Gastrocnemius medialis (tissue), 4 donors: ENCODE measurements around the gene TBCK. TPM values are rescaled to one million over a fixed set of nuclear protein-coding genes. Genes with fewer than 3 reads are reported as not detected.

Source experiments
- ATAC-seq, 2 donors: fragments of 150-250 bp; one replicate each; pipeline ENCODE4 v1.9.1; 2016
- DNase-seq, 2 donors: peaks; one replicate each; pipeline ENCODE4 v3.0.0-alpha.2; 2019
- H3K27ac ChIP-seq, 4 donors: fragments of 200-600 bp; sonication (generic); 1 replicate in 1 of 4; 2 replicates in 3 of 4; pipeline ENCODE4 v1.5.1; 2016 to 2018; ENCODE audit warnings: mild to moderate bottlenecking in 2 of 4, moderate library complexity in 1 of 4
- H3K27me3 ChIP-seq, 3 donors: fragments of 200-600 bp; sonication (generic) in 2 of 3; 1 replicate in 1 of 3; 2 replicates in 2 of 3; pipeline versions ENCODE4 v1.5.1 to v1.6.0; 2016 to 2019; ENCODE audit warnings: mild to moderate bottlenecking in 1 of 3, moderate library complexity in 1 of 3
- H3K36me3 ChIP-seq, 2 donors: fragments of 200-600 bp; sonication (generic) in 1 of 2; one replicate each; pipeline ENCODE4 v1.5.1; 2017 to 2018
- H3K4me1 ChIP-seq, 2 donors: fragments of 200-600 bp; sonication (generic) in 1 of 2; one replicate each; pipeline ENCODE4 v1.5.1; 2016 to 2017; ENCODE audit warnings: mild to moderate bottlenecking in 2 of 2
- H3K4me3 ChIP-seq, 4 donors: fragments of 200-600 bp; sonication (generic) in 3 of 4; 1 replicate in 1 of 4; 2 replicates in 3 of 4; pipeline ENCODE4 v1.5.1; 2016 to 2019; ENCODE audit warnings: mild to moderate bottlenecking in 2 of 4
- H3K9me3 ChIP-seq, 3 donors: fragments of 200-600 bp; sonication (generic) in 2 of 3; 1 replicate in 1 of 3; 2 replicates in 2 of 3; pipeline ENCODE4 v1.5.1; 2016 to 2019
- CTCF ChIP-seq, 5 experiments: fragments of 450-650 bp in 3 of 5; fragments of 200-600 bp in 2 of 5; sonication (generic) in 2 of 5; IDR thresholded peaks in 4 of 5; conservative IDR thresholded peaks in 1 of 5; 1 replicate in 4 of 5; 2 replicates in 1 of 5; pipeline ENCODE4 v1.5.1; 2016 to 2019; ENCODE audit warnings: antibody characterized with exemption in 5 of 5, mild to moderate bottlenecking in 3 of 5, moderate library complexity in 3 of 5
- POLR2A ChIP-seq, 2 donors: fragments of 450-650 bp; IDR thresholded peaks; one replicate each; pipeline ENCODE4 v1.6.1; 2017; ENCODE audit warnings: antibody characterized with exemption in 2 of 2, mild to moderate bottlenecking in 2 of 2, moderate library complexity in 2 of 2
- in situ Hi-C, 4 donors: fragments of 200-750 bp; cut with MboI; loops; one replicate each; pipeline versions ENCODE4 v1.15.0 to v1.8.0; 2017; ENCODE audit warnings: low sequenced_read_pairs in 4 of 4
- intact Hi-C: fragments of 100-400 bp; cut with DNase I; formaldehyde crosslinking; loops from one replicate; pipeline ENCODE4 v1.15.1; 2023; ENCODE audit warnings: low total_unique reads
- total RNA-seq, 4 donors: library from RNA; depleted of rRNA; stranded (reverse); fragments of >200 nt; gene quantifications; one replicate each; pipeline versions ENCODE4 v1.1.0 to v1.2.3, GENCODE V29; 2016

The TBCK gene
- total RNA-seq, 4 donors from 2014 or later, result 8.1 to 17.7 (median 12.2) TPM

GRCh38 chr4:106316773-106317409 lies 882 bp upstream of the TBCK start:
- in situ Hi-C loops (no loop called here), intact Hi-C loops (loop anchor here (1.0 to 5.0 kb wide), 2 partner anchors 609 to 1405 kb away; partner anchors contain the start of genes GSTCD, INTS12 and PAPSS1)
- peaks cover 0 to 10% of the 10 kb centered on the region in 2 donors for H3K36me3 ChIP-seq
- H3K4me1 ChIP-seq, result peaks cover 30 to 38% of the 10 kb centered on the region in 2 donors
- DNase-seq (no peak), ATAC-seq (peak; percentile 1 to 2)
- no peak for TF ChIP-seq CTCF (IDR thresholded peaks at IDR 0.05 in 4 of 5, conservative IDR thresholded peaks at IDR 0.05 in 1 of 5)
- peak overlapping the region; percentile 89 to 97 (median 96) for H3K27ac ChIP-seq
- peak overlapping the region; percentile 89 to 94 (median 91) for H3K4me3 ChIP-seq
- H3K27me3 ChIP-seq, result no peaks in the 10 kb centered on the region
- H3K9me3 ChIP-seq, result no peaks in the 10 kb centered on the region

- ATAC-seq, result peak; percentile 11 to 24
- intact Hi-C loops (loop anchor here (5.0 kb wide), 1 partner anchor 1407 kb away; the partner anchor contains the start of gene PAPSS1), in situ Hi-C loops (no loop called here)
Observed at GRCh38 chr4:106315476-106315967, 487 bp downstream of the TBCK start.

GRCh38 chr4:106314960-106315359 lies 1.0 kb downstream of the TBCK start:
- Histone ChIP-seq H3K4me3 (peak overlapping the region; percentile 89 to 94 (median 91)), H3K27me3 (no peaks in the 10 kb centered on the region), H3K27ac (peak overlapping the region; percentile 89 to 97 (median 96)), H3K36me3 (no peaks in the 10 kb centered on the region), H3K9me3 (no peaks in the 10 kb centered on the region), H3K4me1 (peaks cover 30 to 41% of the 10 kb centered on the region in 2 donors)
- intact Hi-C loops, result loop anchor here (5.0 kb wide), 1 partner anchor 1407 kb away; the partner anchor contains the start of gene PAPSS1
- TF ChIP-seq POLR2A (IDR thresholded peaks at IDR 0.05) (no peak), CTCF (IDR thresholded peaks at IDR 0.05 in 4 of 5, conservative IDR thresholded peaks at IDR 0.05 in 1 of 5) (no peak)
- no peak for DNase-seq
- in situ Hi-C loops, result no loop called here
- no peak for ATAC-seq

More at GRCh38 chr4:106315476-106315967, 487 bp downstream of the TBCK start:
- Histone ChIP-seq H3K36me3 (peaks cover 0 to 2% of the 10 kb centered on the region in 2 donors), H3K27me3 (no peaks in the 10 kb centered on the region), H3K4me1 (peaks cover 30 to 41% of the 10 kb centered on the region in 2 donors), H3K4me3 (peak overlapping the region; percentile 89 to 94 (median 91)), H3K9me3 (no peaks in the 10 kb centered on the region), H3K27ac (peak overlapping the region; percentile 89 to 97 (median 96))
- TF ChIP-seq POLR2A (IDR thresholded peaks at IDR 0.05) (no peak), CTCF (IDR thresholded peaks at IDR 0.05 in 4 of 5, conservative IDR thresholded peaks at IDR 0.05 in 1 of 5) (no peak)
- no peak for DNase-seq

- Histone ChIP-seq H3K27me3 (no peaks in the 10 kb centered on the region), H3K4me3 (no peak overlapping the region), H3K9me3 (no peaks in the 10 kb centered on the region), H3K4me1 (peaks cover 18 to 36% of the 10 kb centered on the region in 2 donors), H3K27ac (peak overlapping the region in 1 of 4 donors; percentile 11), H3K36me3 (peaks cover 0 to 5% of the 10 kb centered on the region in 2 donors)
- TF ChIP-seq POLR2A (IDR thresholded peaks at IDR 0.05) (no peak), CTCF (IDR thresholded peaks at IDR 0.05 in 4 of 5, conservative IDR thresholded peaks at IDR 0.05 in 1 of 5) (no peak)
- ATAC-seq (no peak), DNase-seq (no peak)
- in situ Hi-C loops (no loop called here), intact Hi-C loops (no loop called here)
Observed at GRCh38 chr4:106312997-106313522, 2.9 kb downstream of the TBCK start.
